ENCODE measurements around the gene HLA-DMA.
A peak's percentile ranks its signal among the peaks of the same experiment; 100 is the strongest.

Gene HLA-DMA

GRCh38 chr6:32980488-32981038 is 27.7 kb upstream of the HLA-DMA start:
- H3K27ac Mint-ChIP-seq, result peak overlapping the region; percentile 46 to 90
- peaks cover 70% of the 10 kb centered on the region for H3K36me3 Mint-ChIP-seq (ENCODE audit: insufficient read depth)
- no peaks in the 10 kb centered on the region for H3K27me3 Mint-ChIP-seq

DNA sequence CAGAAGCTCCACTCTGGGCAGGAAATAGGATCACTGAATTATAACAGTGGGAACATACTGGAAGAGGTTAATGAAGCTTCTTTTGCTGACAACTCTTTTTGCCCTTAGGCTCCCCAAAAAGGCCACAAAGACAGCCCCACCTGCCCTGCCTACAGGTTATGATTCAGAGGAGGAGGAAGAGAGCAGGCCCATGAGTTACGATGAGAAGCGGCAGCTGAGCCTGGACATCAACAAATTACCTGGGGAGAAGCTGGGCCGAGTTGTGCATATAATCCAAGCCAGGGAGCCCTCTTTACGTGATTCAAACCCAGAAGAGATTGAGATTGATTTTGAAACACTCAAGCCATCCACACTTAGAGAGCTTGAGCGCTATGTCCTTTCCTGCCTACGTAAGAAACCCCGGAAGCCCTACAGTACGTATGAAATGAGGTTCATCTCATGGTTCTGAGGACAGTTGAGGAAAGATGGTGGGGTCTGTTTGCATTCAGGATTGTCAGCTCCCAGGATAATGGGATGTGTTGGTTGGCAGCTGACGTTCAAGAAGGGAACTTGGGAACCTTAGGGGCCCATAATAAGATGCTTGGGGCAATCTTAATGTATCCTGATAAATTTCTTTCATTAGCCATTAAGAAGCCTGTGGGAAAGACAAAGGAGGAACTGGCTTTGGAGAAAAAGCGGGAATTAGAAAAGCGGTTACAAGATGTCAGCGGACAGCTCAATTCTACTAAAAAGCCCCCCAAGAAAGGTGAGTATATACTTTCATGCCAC is 27.0 kb upstream of the HLA-DMA start:
- Mint-ChIP-seq H3K4me1 (ENCODE audit: low read depth in 2 of 2) (peaks cover 45 to 54% of the 10 kb centered on the region in 2 donors), H3K27ac (peak overlapping the region; percentile 46 to 98), H3K4me3 (peak overlapping the region in 1 of 2 donors; percentile 19)

More at GRCh38 chr6:32980488-32981038, 27.7 kb upstream of the HLA-DMA start:
- Mint-ChIP-seq H3K4me1 (ENCODE audit: low read depth in 2 of 2) (peaks cover 44 to 48% of the 10 kb centered on the region in 2 donors), H3K9me3 (no peaks in the 10 kb centered on the region), H3K4me3 (peak overlapping the region in 1 of 2 donors; percentile 19)
- ATAC-seq (replicated peaks), result no peak
- no peak for DNase-seq

DNA sequence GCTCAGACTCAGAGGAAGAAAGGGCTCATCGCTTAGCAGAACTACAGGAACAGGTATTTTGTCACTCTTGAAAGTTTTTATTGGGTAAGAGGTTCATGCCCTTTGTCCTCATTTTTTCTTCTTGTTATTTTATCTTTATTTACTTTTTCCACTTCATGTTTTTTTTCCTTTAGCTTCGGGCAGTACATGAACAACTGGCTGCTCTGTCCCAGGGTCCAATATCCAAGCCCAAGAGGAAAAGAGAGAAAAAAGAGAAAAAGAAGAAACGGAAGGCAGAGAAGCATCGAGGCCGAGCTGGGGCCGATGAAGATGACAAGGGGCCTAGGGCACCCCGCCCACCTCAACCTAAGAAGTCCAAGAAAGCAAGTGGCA is 25.0 kb upstream of the HLA-DMA start:
- no peak for ATAC-seq (replicated peaks)
- DNase-seq, result no peak
- H3K27ac Mint-ChIP-seq, result peak overlapping the region; percentile 59 to 98
- no peaks in the 10 kb centered on the region for H3K27me3 Mint-ChIP-seq
- H3K9me3 Mint-ChIP-seq, result no peaks in the 10 kb centered on the region
- peak overlapping the region; percentile 13 to 55 for H3K4me3 Mint-ChIP-seq
- H3K36me3 Mint-ChIP-seq (ENCODE audit: insufficient read depth), result peaks cover 96% of the 10 kb centered on the region
- peaks cover 46 to 64% of the 10 kb centered on the region in 2 donors for H3K4me1 Mint-ChIP-seq (ENCODE audit: low read depth in 2 of 2)

More for the DNA sequence above, 27.0 kb upstream of the HLA-DMA start:
- Mint-ChIP-seq H3K9me3 (no peaks in the 10 kb centered on the region), H3K36me3 (ENCODE audit: insufficient read depth) (peaks cover 77% of the 10 kb centered on the region), H3K27me3 (no peaks in the 10 kb centered on the region)
- DNase-seq, result no peak
- ATAC-seq (replicated peaks), result no peak

DNA sequence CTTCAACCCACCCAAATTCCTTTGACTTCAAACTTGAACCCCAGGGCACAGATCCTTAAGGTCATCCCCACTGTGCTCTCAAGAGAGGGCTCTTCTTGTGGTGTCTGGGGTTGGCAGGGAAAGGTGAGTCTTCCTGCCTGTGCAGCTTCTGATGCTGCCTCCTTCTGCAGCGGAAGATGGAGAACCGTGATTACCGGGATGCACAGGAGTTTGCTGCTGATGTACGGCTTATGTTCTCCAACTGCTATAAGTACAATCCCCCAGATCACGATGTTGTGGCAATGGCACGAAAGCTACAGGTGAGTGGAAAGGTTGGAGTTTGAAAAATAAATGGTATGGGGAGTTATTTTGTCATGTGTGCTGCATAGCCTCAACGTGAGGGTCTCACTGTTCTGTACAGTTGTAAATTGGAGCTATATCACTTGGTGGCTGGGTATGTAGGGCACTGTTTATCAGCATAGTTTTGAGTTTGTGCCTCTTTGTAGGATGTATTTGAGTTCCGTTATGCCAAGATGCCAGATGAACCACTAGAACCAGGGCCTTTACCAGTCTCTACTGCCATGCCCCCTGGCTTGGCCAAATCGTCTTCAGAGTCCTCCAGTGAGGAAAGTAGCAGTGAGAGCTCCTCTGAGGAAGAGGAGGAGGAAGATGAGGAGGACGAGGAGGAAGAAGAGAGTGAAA is 24.5 kb upstream of the HLA-DMA start:
- peaks cover 52 to 66% of the 10 kb centered on the region in 2 donors for H3K4me1 Mint-ChIP-seq (ENCODE audit: low read depth in 2 of 2)
- ATAC-seq (replicated peaks) (no peak), DNase-seq (no peak)
- peak overlapping the region; percentile 13 to 41 for H3K4me3 Mint-ChIP-seq
- H3K36me3 Mint-ChIP-seq (ENCODE audit: insufficient read depth), result peaks cover 100% of the 10 kb centered on the region
- no peaks in the 10 kb centered on the region for H3K27me3 Mint-ChIP-seq
- H3K9me3 Mint-ChIP-seq, result no peaks in the 10 kb centered on the region
- H3K27ac Mint-ChIP-seq, result peak overlapping the region; percentile 59 to 98

DNA sequence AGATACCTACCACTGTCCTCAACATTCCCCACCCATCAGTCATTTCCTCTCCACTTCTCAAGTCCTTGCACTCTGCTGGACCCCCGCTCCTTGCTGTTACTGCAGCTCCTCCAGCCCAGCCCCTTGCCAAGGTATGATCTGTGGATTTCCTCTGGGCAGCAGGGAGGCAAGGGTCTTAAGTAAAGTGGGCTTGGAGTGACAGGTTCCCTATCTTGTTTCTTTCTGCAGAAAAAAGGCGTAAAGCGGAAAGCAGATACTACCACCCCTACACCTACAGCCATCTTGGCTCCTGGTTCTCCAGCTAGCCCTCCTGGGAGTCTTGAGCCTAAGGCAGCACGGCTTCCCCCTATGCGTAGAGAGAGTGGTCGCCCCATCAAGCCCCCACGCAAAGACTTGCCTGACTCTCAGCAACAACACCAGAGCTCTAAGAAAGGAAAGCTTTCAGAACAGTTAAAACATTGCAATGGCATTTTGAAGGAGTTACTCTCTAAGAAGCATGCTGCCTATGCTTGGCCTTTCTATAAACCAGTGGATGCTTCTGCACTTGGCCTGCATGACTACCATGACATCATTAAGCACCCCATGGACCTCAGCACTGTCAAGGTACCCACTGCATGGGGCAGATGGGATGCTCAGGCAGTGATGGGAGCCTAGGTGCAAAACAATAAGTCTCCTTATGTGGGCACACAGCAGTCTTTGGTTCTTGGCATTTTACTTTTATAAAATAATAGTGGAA is 23.6 kb upstream of the HLA-DMA start:
- ATAC-seq (replicated peaks) (no peak), DNase-seq (no peak)
- Mint-ChIP-seq H3K4me3 (peak overlapping the region; percentile 88 to 94), H3K27me3 (no peaks in the 10 kb centered on the region), H3K9me3 (no peaks in the 10 kb centered on the region), H3K36me3 (ENCODE audit: insufficient read depth) (peaks cover 100% of the 10 kb centered on the region), H3K4me1 (ENCODE audit: low read depth in 2 of 2) (peaks cover 52 to 68% of the 10 kb centered on the region in 2 donors), H3K27ac (peak overlapping the region; percentile 90 to 98)

DNA sequence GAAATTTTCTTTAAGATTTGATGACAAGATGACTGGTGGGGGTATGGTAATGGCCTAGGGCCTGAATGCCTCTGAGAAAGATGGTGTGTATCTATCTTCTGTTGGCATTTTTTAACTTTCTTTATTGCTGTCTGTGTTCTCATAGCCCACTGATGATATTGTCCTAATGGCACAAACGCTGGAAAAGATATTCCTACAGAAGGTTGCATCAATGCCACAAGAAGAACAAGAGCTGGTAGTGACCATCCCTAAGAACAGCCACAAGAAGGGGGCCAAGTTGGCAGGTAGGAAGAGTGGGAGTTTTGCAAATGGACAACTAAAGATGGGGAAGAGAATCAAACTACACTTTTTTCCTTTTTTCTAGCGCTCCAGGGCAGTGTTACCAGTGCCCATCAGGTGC is 23.0 kb upstream of the HLA-DMA start:
- peak overlapping the region; percentile 88 to 94 for H3K4me3 Mint-ChIP-seq
- peaks cover 100% of the 10 kb centered on the region for H3K36me3 Mint-ChIP-seq (ENCODE audit: insufficient read depth)
- H3K9me3 Mint-ChIP-seq, result no peaks in the 10 kb centered on the region
- peaks cover 52 to 74% of the 10 kb centered on the region in 2 donors for H3K4me1 Mint-ChIP-seq (ENCODE audit: low read depth in 2 of 2)
- no peak for ATAC-seq (replicated peaks)
- DNase-seq, result no peak
- H3K27ac Mint-ChIP-seq, result peak overlapping the region; percentile 90 to 98
- no peaks in the 10 kb centered on the region for H3K27me3 Mint-ChIP-seq

- H3K36me3 Mint-ChIP-seq (ENCODE audit: insufficient read depth), result peaks cover 97% of the 10 kb centered on the region
- H3K27ac Mint-ChIP-seq, result peak overlapping the region; percentile 94 to 98
- DNase-seq, result no peak
- peak overlapping the region; percentile 88 to 94 for H3K4me3 Mint-ChIP-seq
- H3K9me3 Mint-ChIP-seq, result no peaks in the 10 kb centered on the region
- no peaks in the 10 kb centered on the region for H3K27me3 Mint-ChIP-seq
- no peak for ATAC-seq (replicated peaks)
- H3K4me1 Mint-ChIP-seq (ENCODE audit: low read depth in 2 of 2), result peaks cover 55 to 76% of the 10 kb centered on the region in 2 donors
These were observed 21.8 kb upstream of the HLA-DMA start for GRCh38 chr6:32974541-32975308.

GRCh38 chr6:32974016-32974333 is 21.1 kb upstream of the HLA-DMA start:
- Mint-ChIP-seq H3K27me3 (no peaks in the 10 kb centered on the region), H3K4me3 (peak overlapping the region; percentile 88 to 94), H3K36me3 (ENCODE audit: insufficient read depth) (peaks cover 97% of the 10 kb centered on the region), H3K9me3 (no peaks in the 10 kb centered on the region), H3K27ac (peak overlapping the region; percentile 94 to 98), H3K4me1 (ENCODE audit: low read depth in 2 of 2) (peaks cover 52 to 75% of the 10 kb centered on the region in 2 donors)
- ATAC-seq (replicated peaks) (no peak), DNase-seq (no peak)

DNA sequence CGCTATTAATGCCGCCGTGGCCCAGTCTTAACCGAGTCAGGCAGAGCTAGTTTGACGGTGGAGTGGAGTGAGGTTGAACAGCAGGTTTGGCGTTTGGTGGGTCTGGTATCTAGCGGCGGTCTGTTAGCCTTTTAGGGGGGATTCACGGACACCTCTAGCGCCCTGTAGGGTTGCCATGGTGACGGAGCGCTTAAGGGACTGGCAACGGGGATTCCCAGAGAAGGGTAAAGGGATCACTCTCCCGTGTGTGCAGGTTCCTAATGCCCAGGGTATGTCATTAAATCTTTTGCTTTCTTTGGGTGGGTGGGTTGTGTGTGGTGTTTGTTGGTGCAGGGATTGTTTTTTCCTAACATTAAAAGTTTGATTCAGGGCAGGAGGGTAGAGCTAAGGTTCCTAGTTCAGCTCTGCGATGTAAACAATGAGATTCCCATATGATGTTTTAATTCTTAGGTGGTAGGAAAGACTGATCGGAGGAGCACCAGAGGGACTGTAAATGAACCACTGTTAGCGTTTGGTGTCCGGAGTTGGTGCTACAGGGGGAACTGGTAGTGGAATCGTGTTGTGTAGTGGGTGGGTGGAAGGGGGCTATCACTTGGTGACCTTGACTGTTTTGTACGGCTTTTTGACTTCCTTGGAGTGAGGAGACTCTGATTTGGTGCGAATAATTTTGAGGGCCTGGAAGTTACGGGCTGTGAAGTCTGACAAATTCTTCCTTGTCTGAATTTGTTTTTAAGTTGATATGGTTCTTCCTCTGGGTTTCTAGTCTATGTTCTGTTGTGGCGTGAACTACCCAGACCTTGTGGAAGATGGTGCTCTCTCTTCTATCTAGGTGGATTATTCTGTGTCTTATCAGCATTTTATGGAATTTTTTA is 20.5 kb upstream of the HLA-DMA start:
- DNase-seq (peak in 2 of 3 experiments; percentile 64), ATAC-seq (replicated peaks) (peak; percentile 3)
- peak overlapping the region; percentile 88 to 94 for H3K4me3 Mint-ChIP-seq
- H3K9me3 Mint-ChIP-seq, result no peaks in the 10 kb centered on the region
- peaks cover 95% of the 10 kb centered on the region for H3K36me3 Mint-ChIP-seq (ENCODE audit: insufficient read depth)
- H3K27ac Mint-ChIP-seq, result peak overlapping the region; percentile 94 to 98
- no peaks in the 10 kb centered on the region for H3K27me3 Mint-ChIP-seq
- peaks cover 54 to 70% of the 10 kb centered on the region in 2 donors for H3K4me1 Mint-ChIP-seq (ENCODE audit: low read depth in 2 of 2)

- ATAC-seq (replicated peaks), result peak; percentile 22
- Mint-ChIP-seq H3K27me3 (no peaks in the 10 kb centered on the region), H3K36me3 (ENCODE audit: insufficient read depth) (peaks cover 94% of the 10 kb centered on the region), H3K27ac (peak overlapping the region; percentile 94 to 98), H3K9me3 (no peaks in the 10 kb centered on the region), H3K4me3 (peak overlapping the region; percentile 88 to 94), H3K4me1 (ENCODE audit: low read depth in 2 of 2) (peaks cover 54 to 71% of the 10 kb centered on the region in 2 donors)
- peak; percentile 46 to 52 (median 47) for DNase-seq
These were observed 19.7 kb upstream of the HLA-DMA start for GRCh38 chr6:32972353-32973143.

GRCh38 chr6:32971581-32972352 is 18.9 kb upstream of the HLA-DMA start:
- peaks cover 53 to 71% of the 10 kb centered on the region in 2 donors for H3K4me1 Mint-ChIP-seq (ENCODE audit: low read depth in 2 of 2)
- no peaks in the 10 kb centered on the region for H3K27me3 Mint-ChIP-seq

More at GRCh38 chr6:32971581-32972352, 18.9 kb upstream of the HLA-DMA start:
- Mint-ChIP-seq H3K9me3 (no peaks in the 10 kb centered on the region), H3K27ac (peak overlapping the region; percentile 94 to 98), H3K36me3 (ENCODE audit: insufficient read depth) (peaks cover 86% of the 10 kb centered on the region), H3K4me3 (peak overlapping the region; percentile 88 to 94)
- ATAC-seq (replicated peaks) (peak; percentile 59), DNase-seq (peak; percentile 99 to 100 (median 99))
